ENCODE data around the gene KLF11.

- no peak for TF ChIP-seq POLR2A (IDR thresholded peaks at IDR 0.05; ENCODE audit: low read length)
- TF ChIP-seq GATA1 (IDR thresholded peaks at IDR 0.05; ENCODE audit: low read depth, low read length), result no peak
Observed at GRCh38 chr2:10038123-10038522, 5.2 kb upstream of the KLF11 start.
